Islet precursor cell (in vitro differentiated cells): ENCODE results near the gene COPZ1.
A peak's percentile ranks its signal among the peaks of the same experiment; 100 is the strongest.

Experiments
- DNase-seq: peaks from one replicate; pipeline ENCODE4 v3.0.0-alpha.2; 2018

Gene COPZ1

DNA sequence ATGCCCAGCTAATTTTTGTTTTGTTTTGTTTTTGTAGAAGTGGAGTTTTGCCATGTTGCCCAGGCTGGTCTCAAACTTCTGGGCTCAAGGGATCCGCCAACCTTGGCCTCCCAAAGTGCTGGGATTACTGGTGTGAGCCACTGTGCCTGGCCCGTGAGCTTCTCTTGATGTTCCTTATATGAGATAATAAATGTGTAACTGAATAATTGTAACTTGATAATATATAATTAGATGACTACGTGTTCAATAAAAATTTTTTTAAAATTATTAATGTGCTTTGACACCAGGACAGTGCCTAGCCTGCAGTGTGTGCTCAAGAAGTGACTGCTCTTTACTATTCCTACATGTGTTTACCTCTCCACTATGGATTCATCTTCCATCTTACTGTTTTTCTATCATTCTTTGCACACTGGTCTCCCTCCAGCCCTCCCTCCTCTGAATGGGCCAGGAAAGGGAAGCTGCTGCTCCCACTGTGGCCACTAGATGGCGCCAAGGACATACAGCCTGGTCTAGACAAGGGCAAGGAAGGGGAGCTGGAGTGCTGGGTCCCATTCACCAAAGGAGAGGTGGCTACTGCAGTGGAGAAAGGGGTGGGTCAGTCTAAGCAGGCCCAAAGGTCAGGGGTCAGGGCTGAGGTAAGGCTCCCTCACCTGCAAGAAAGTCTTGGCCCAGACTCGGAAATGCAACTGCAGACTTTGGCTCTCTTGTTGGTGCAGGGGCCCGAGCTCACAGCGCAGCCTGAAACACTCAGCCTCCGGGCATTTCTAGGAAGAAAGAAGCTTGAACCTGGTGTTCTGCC is 74.3 kb downstream of the COPZ1 start:
- DNase-seq = peak; percentile 97

DNA sequence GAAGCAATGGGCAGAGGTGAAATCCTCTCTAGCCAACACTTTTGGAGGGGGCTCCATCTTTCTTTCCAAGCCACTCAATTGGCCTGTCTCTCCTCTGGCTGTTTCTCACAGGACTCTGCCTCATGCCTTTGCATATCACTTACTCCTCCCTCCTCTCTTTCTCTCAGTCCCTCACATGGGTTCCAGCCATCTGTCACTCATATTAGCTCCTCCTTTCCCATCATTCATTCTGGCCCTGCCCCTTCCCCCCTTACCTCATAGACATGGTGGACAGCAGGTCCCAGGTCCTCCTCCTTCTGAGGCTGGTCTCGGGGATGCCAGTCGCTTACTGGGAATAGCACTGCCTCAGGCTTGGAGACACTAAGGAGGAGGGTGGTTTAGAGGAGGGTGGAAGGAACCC is 76.2 kb downstream of the COPZ1 start:
- no peak for DNase-seq
